ENCODE results near the gene LINS1. TPM values are rescaled to one million over a fixed set of nuclear protein-coding genes. Genes with fewer than 3 reads are reported as not detected.

LINS1 gene
- total and polyA plus RNA-seq, 2 donors (not counting 3 experiments of a cell fraction or from before 2014, with no cell fraction given), result 6.9 to 14.7 TPM

- H3K4me1 ChIP-seq (ENCODE audit: control insufficient read depth, extremely low read depth, insufficient read depth, low read length), result no peaks in the 10 kb centered on the region
- no TSS peak for BruUV-seq (replicated peaks)
- no peaks in the 10 kb centered on the region for H3K27me3 ChIP-seq (ENCODE audit: control insufficient read depth in 2 of 2, insufficient read depth in 2 of 2, low read length in 2 of 2)
- no peak overlapping the region for H3K27ac ChIP-seq (ENCODE audit: insufficient read depth, low read depth, low read length)
- CTCF ChIA-PET, result interaction anchor here (0.5 kb wide), 1 partner anchor 394 kb away, joined by 5 read pairs; no protein-coding TSS in a partner anchor
- H2AFZ ChIP-seq (ENCODE audit: low read depth, low read length), result no peak overlapping the region
- no peak overlapping the region for H3K9ac ChIP-seq (replicated peaks; ENCODE audit: extremely low read depth, insufficient read depth, low read length)
- H3K4me2 ChIP-seq (ENCODE audit: insufficient read depth, low read length), result no peak overlapping the region
- H3K9me1 ChIP-seq (replicated peaks; ENCODE audit: control insufficient read depth, extremely low read depth, insufficient read depth, low read length), result no peaks in the 10 kb centered on the region
- H3K79me2 ChIP-seq (ENCODE audit: control insufficient read depth, insufficient read depth, low read length), result no peaks in the 10 kb centered on the region
- DNase-seq (ENCODE audit: low read depth, low spot score), result no peak
- POLR2A ChIA-PET, result no interaction called here
- H3K36me3 ChIP-seq (ENCODE audit: control insufficient read depth in 2 of 2, extremely low read depth in 1 of 2, insufficient read depth in 2 of 2, low read length in 2 of 2), result no peaks in the 10 kb centered on the region
- dilution Hi-C loops (cut with MboI; ENCODE audit: extremely low pct_ligation_motif_present, low sequenced_read_pairs) (no loop called here), intact Hi-C loops (cut with micrococcal nuclease) (no loop called here)
- FAIRE-seq, result no peak
- no peaks in the 10 kb centered on the region for H4K20me1 ChIP-seq (replicated peaks; ENCODE audit: control insufficient read depth, extremely low read depth, insufficient read depth, low read length)
- no peaks in the 10 kb centered on the region for H3K9me3 ChIP-seq (replicated peaks; ENCODE audit: control insufficient read depth, insufficient read depth, low read length)
- no peak overlapping the region for H3K4me3 ChIP-seq (replicated peaks in 1 of 3; ENCODE audit: insufficient read depth in 1 of 3, low read depth in 1 of 3, low read length in 3 of 3)
- TF ChIP-seq GATA2 (IDR thresholded peaks at IDR 0.05; ENCODE audit: insufficient read depth, insufficient read length, low read depth, low read length) (no peak), MYC (IDR thresholded peaks at IDR 0.05; ENCODE audit: low read depth, low read length) (no peak), POLR2A (IDR thresholded peaks at IDR 0.05; ENCODE audit: low read depth, low read length) (no peak), FOS (IDR thresholded peaks at IDR 0.05; ENCODE audit: borderline replicate concordance, insufficient read depth, low read length) (no peak), JUN (IDR thresholded peaks at IDR 0.05; ENCODE audit: borderline replicate concordance, insufficient read depth, insufficient read length, low read depth) (no peak), EZH2 (IDR thresholded peaks at IDR 0.05; ENCODE audit: borderline replicate concordance, low read depth, low read length, severe bottlenecking) (no peak), POLR2AphosphoS5 (IDR thresholded peaks at IDR 0.05; ENCODE audit: insufficient read depth, low read depth, low read length) (no peak)
- TF ChIP-seq, protein P1, sequence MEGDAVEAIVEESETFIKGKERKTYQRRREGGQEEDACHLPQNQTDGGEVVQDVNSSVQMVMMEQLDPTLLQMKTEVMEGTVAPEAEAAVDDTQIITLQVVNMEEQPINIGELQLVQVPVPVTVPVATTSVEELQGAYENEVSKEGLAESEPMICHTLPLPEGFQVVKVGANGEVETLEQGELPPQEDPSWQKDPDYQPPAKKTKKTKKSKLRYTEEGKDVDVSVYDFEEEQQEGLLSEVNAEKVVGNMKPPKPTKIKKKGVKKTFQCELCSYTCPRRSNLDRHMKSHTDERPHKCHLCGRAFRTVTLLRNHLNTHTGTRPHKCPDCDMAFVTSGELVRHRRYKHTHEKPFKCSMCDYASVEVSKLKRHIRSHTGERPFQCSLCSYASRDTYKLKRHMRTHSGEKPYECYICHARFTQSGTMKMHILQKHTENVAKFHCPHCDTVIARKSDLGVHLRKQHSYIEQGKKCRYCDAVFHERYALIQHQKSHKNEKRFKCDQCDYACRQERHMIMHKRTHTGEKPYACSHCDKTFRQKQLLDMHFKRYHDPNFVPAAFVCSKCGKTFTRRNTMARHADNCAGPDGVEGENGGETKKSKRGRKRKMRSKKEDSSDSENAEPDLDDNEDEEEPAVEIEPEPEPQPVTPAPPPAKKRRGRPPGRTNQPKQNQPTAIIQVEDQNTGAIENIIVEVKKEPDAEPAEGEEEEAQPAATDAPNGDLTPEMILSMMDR (IDR thresholded peaks at IDR 0.05; ENCODE audit: extremely low read depth in 1 of 2, insufficient read depth in 1 of 2, low read depth in 1 of 2, low read length in 2 of 2), result no peak
- TF ChIP-seq, protein P2, sequence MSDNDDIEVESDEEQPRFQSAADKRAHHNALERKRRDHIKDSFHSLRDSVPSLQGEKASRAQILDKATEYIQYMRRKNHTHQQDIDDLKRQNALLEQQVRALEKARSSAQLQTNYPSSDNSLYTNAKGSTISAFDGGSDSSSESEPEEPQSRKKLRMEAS (IDR thresholded peaks at IDR 0.05; ENCODE audit: insufficient read depth, insufficient read length), result no peak
Measured at GRCh38 chr15:100544338-100544841, 57.6 kb downstream of the LINS1 start.

Data from endothelial cell of umbilical vein (primary cell).